ENCODE data around the gene EFCAB9. TPM values are rescaled to one million over a fixed set of nuclear protein-coding genes. Genes with fewer than 3 reads are reported as not detected.

EFCAB9 gene
- total and polyA plus RNA-seq, 4 donors = not detected

- H3K27me3 ChIP-seq (ENCODE audit: control insufficient read depth in 4 of 4, insufficient read depth in 4 of 4, low read length in 3 of 4) = no peaks in the 10 kb centered on the region
- TF ChIP-seq SP1 (IDR thresholded peaks at IDR 0.05) (no peak), GABPA (IDR thresholded peaks at IDR 0.05 in 1 of 2, conservative IDR thresholded peaks at IDR 0.05 in 1 of 2) (no peak), ZBTB33 (IDR thresholded peaks at IDR 0.05) (no peak), HNF4A (conservative IDR thresholded peaks at IDR 0.05) (no peak), JUND (IDR thresholded peaks at IDR 0.05) (no peak), HNF4G (IDR thresholded peaks at IDR 0.05) (no peak), TAF1 (conservative IDR thresholded peaks at IDR 0.05) (no peak), EGR1 (IDR thresholded peaks at IDR 0.05; ENCODE audit: low read depth in 2 of 2) (no peak), FOXA1 (IDR thresholded peaks at IDR 0.05) (no peak), CTCF (IDR thresholded peaks at IDR 0.05; ENCODE audit: low read depth, low read length, missing input control) (no peak), RAD21 (IDR thresholded peaks at IDR 0.05) (no peak), NR2F2 (IDR thresholded peaks at IDR 0.05) (no peak)
- TF ChIP-seq, protein P1, sequence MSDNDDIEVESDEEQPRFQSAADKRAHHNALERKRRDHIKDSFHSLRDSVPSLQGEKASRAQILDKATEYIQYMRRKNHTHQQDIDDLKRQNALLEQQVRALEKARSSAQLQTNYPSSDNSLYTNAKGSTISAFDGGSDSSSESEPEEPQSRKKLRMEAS (IDR thresholded peaks at IDR 0.05) = no peak
- TF ChIP-seq, protein P2, sequence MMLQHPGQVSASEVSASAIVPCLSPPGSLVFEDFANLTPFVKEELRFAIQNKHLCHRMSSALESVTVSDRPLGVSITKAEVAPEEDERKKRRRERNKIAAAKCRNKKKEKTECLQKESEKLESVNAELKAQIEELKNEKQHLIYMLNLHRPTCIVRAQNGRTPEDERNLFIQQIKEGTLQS (IDR thresholded peaks at IDR 0.05) = no peak
- TF ChIP-seq, protein P3, sequence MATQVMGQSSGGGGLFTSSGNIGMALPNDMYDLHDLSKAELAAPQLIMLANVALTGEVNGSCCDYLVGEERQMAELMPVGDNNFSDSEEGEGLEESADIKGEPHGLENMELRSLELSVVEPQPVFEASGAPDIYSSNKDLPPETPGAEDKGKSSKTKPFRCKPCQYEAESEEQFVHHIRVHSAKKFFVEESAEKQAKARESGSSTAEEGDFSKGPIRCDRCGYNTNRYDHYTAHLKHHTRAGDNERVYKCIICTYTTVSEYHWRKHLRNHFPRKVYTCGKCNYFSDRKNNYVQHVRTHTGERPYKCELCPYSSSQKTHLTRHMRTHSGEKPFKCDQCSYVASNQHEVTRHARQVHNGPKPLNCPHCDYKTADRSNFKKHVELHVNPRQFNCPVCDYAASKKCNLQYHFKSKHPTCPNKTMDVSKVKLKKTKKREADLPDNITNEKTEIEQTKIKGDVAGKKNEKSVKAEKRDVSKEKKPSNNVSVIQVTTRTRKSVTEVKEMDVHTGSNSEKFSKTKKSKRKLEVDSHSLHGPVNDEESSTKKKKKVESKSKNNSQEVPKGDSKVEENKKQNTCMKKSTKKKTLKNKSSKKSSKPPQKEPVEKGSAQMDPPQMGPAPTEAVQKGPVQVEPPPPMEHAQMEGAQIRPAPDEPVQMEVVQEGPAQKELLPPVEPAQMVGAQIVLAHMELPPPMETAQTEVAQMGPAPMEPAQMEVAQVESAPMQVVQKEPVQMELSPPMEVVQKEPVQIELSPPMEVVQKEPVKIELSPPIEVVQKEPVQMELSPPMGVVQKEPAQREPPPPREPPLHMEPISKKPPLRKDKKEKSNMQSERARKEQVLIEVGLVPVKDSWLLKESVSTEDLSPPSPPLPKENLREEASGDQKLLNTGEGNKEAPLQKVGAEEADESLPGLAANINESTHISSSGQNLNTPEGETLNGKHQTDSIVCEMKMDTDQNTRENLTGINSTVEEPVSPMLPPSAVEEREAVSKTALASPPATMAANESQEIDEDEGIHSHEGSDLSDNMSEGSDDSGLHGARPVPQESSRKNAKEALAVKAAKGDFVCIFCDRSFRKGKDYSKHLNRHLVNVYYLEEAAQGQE (IDR thresholded peaks at IDR 0.05) = no peak
- no peaks in the 10 kb centered on the region for H3K36me3 ChIP-seq (ENCODE audit: control insufficient read depth in 4 of 4, insufficient read depth in 3 of 4, low read depth in 1 of 4, low read length in 3 of 4)
- H3K9ac ChIP-seq (ENCODE audit: low read depth in 1 of 2, low read length in 2 of 2) = no peak overlapping the region
- 94% methylated on average over 5 of the region's 5 CpGs for WGBS
- no peak for DNase-seq (ENCODE audit: low spot score)
- peaks cover 0 to 7% (median 2%) of the 10 kb centered on the region in 4 donors for H3K4me1 ChIP-seq (ENCODE audit: control insufficient read depth in 4 of 4, insufficient read depth in 4 of 4, low read length in 3 of 4)
- no peak overlapping the region for H3K27ac ChIP-seq (ENCODE audit: low read depth in 1 of 2, low read length in 2 of 2)
- no peak overlapping the region for H3K4me3 ChIP-seq (ENCODE audit: low read depth in 1 of 3, low read length in 3 of 3)
- no peaks in the 10 kb centered on the region for H3K9me3 ChIP-seq (ENCODE audit: control insufficient read depth in 4 of 4, low read length in 3 of 4)
These were observed 31.5 kb upstream of the EFCAB9 start for GRCh38 chr5:172162323-172162986.

- TF ChIP-seq JUND (IDR thresholded peaks at IDR 0.05) = no peak
- TF ChIP-seq FOXA1 (IDR thresholded peaks at IDR 0.05) = no peak
- no peak for TF ChIP-seq FOXA2 (IDR thresholded peaks at IDR 0.05)
- no peak for TF ChIP-seq RAD21 (IDR thresholded peaks at IDR 0.05)
- TF ChIP-seq NR2F2 (IDR thresholded peaks at IDR 0.05) = no peak
- Histone ChIP-seq H3K27me3 (ENCODE audit: control insufficient read depth in 4 of 4, insufficient read depth in 4 of 4, low read length in 3 of 4) (no peaks in the 10 kb centered on the region), H3K4me1 (ENCODE audit: control insufficient read depth in 4 of 4, insufficient read depth in 4 of 4, low read length in 3 of 4) (peaks cover 0 to 7% (median 2%) of the 10 kb centered on the region in 4 donors), H3K36me3 (ENCODE audit: control insufficient read depth in 4 of 4, insufficient read depth in 3 of 4, low read depth in 1 of 4, low read length in 3 of 4) (no peaks in the 10 kb centered on the region), H3K27ac (ENCODE audit: low read depth in 1 of 2, low read length in 2 of 2) (no peak overlapping the region), H3K9me3 (ENCODE audit: control insufficient read depth in 4 of 4, low read length in 3 of 4) (no peaks in the 10 kb centered on the region), H3K9ac (ENCODE audit: low read depth in 1 of 2, low read length in 2 of 2) (no peak overlapping the region), H3K4me3 (ENCODE audit: low read depth in 1 of 3, low read length in 3 of 3) (no peak overlapping the region)
- 74% methylated on average over 5 of the region's 5 CpGs for WGBS
- DNase-seq (ENCODE audit: low spot score) = no peak
These were observed 31.0 kb upstream of the EFCAB9 start for GRCh38 chr5:172162987-172163343.
